A673 (cell line): Measurements from ENCODE around the gene RHO.

Experiments used
- CTCF ChIP-seq: fragments of 300-800, 200-600 bp; sonication (generic); conservative IDR thresholded peaks from 2 replicates; pipeline ENCODE4 v1.5.1; 2017; ENCODE audit warnings: low read depth, mild to moderate bottlenecking, antibody characterized with exemption, low read length, moderate library complexity, mixed read lengths
- EZH2 ChIP-seq: fragments of 200-600 bp; sonication (generic); IDR thresholded peaks from 2 replicates; pipeline ENCODE4 v1.6.1; 2017; ENCODE audit warnings: borderline replicate concordance, low read depth, mild to moderate bottlenecking, mixed read lengths, antibody characterized with exemption, low read length; ENCODE audit not compliant: poor library complexity, severe bottlenecking

GRCh38 chr3:129577925-129578786 is 49.7 kb downstream of the RHO start:
- TF ChIP-seq CTCF, result no peak
- TF ChIP-seq EZH2, result no peak
